Right atrium auricular region (tissue), 2 donors: ENCODE data around the gene OR5J2. TPM values are rescaled to one million over a fixed set of nuclear protein-coding genes. Genes with fewer than 3 reads are reported as not detected.
"Not testable (repeated sequence)": the region's sequence is repeated elsewhere in the genome, so short reads cannot be mapped to it uniquely, and the experiment has no call there.

Experiments used
- DNase-seq: peaks from one replicate; pipeline ENCODE4 v3.0.0-alpha.2; 2019; ENCODE audit warnings: low spot score
- H3K27ac ChIP-seq, 2 donors: fragments of 200-600 bp; sonication (generic); 1 replicate in 1 of 2; 2 replicates in 1 of 2; pipeline ENCODE4 v1.5.1; 2016 to 2019
- H3K27me3 ChIP-seq, 2 donors: fragments of 200-600 bp; sonication (generic); one replicate each; pipeline versions ENCODE4 v1.5.1 to v1.6.0; 2017 to 2019
- H3K36me3 ChIP-seq: fragments of 200-600 bp; sonication (generic); one replicate; pipeline ENCODE4 v1.5.1; 2016
- H3K4me1 ChIP-seq, 2 donors: fragments of 200-600 bp; sonication (generic); one replicate each; pipeline versions ENCODE4 v1.5.1 to v1.6.0; 2017 to 2019
- H3K4me3 ChIP-seq, 2 donors: fragments of 200-600 bp; sonication (generic); 1 replicate in 1 of 2; 2 replicates in 1 of 2; pipeline ENCODE4 v1.5.1; 2017 to 2019; ENCODE audit warnings: mild to moderate bottlenecking in 1 of 2, moderate library complexity in 1 of 2
- H3K9me3 ChIP-seq, 2 donors: fragments of 200-600 bp; sonication (generic); one replicate each; pipeline ENCODE4 v1.5.1; 2019
- total RNA-seq, 2 donors: library from RNA; depleted of rRNA; stranded (reverse); fragments of >200 nt; gene quantifications; one replicate each; pipeline ENCODE4 v1.1.0, GENCODE V29; 2016
- TF ChIP-seq, protein P1 (sequence below), 2 donors: fragments of 200-600 bp; sonication (generic); IDR thresholded peaks; one replicate each; pipeline ENCODE4 v1.5.1; 2019; ENCODE audit warnings: antibody characterized with exemption in 2 of 2

Gene OR5J2
- total RNA-seq, 2 donors from 2014 or later = not detected

DNA sequence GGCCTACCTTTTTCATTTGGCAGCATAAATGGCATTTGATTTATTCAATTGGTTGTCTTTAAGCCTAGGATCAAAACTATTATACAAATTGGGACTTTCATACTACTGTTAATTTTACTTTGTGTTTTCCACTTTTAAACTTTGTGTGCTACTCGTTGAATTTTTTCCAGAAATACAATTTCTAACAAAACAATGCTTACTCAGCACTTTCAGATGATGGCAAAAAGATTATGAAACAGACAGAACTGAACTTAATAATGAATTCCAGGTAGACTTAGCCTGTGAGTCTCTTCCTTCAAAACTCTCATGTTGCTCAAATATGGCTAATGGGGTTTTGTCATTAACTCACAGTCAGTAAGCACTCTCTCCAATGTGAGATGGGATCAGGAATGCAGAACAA is 31.4 kb downstream of the OR5J2 start:
- TF ChIP-seq, protein P1, sequence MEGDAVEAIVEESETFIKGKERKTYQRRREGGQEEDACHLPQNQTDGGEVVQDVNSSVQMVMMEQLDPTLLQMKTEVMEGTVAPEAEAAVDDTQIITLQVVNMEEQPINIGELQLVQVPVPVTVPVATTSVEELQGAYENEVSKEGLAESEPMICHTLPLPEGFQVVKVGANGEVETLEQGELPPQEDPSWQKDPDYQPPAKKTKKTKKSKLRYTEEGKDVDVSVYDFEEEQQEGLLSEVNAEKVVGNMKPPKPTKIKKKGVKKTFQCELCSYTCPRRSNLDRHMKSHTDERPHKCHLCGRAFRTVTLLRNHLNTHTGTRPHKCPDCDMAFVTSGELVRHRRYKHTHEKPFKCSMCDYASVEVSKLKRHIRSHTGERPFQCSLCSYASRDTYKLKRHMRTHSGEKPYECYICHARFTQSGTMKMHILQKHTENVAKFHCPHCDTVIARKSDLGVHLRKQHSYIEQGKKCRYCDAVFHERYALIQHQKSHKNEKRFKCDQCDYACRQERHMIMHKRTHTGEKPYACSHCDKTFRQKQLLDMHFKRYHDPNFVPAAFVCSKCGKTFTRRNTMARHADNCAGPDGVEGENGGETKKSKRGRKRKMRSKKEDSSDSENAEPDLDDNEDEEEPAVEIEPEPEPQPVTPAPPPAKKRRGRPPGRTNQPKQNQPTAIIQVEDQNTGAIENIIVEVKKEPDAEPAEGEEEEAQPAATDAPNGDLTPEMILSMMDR (IDR thresholded peaks at IDR 0.05) = no peak
- Histone ChIP-seq H3K27me3 (no peaks in the 10 kb centered on the region), H3K9me3 (no peaks in the 10 kb centered on the region), H3K27ac (no peak overlapping the region), H3K36me3 (no peaks in the 10 kb centered on the region), H3K4me3 (no peak overlapping the region), H3K4me1 (no peaks in the 10 kb centered on the region)
- DNase-seq = no peak

DNA sequence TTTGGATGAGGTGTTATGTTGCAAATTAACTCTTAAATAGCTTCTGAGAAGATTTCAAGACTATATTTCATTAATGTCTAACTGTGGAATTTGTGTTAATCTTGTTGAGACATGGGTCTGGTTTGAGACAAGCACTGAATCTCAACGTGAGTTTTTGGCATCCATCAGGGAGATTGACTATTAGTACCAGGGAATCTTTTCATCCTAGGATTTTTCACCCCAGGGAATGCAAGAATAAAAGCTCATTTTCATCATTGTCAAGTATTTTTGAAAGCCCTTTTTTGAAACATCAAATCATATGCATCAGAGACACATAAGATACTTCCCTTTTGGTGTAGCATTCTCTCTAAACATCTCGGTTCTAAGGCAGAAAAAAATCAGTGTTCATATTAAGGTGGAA is 38.1 kb downstream of the OR5J2 start:
- Histone ChIP-seq H3K27me3 (no peaks in the 10 kb centered on the region), H3K4me3 (no peak overlapping the region), H3K4me1 (no peaks in the 10 kb centered on the region), H3K9me3 (peaks cover 0 to 11% of the 10 kb centered on the region in 2 donors), H3K27ac (no peak overlapping the region), H3K36me3 (no peaks in the 10 kb centered on the region)
- DNase-seq = no peak
- TF ChIP-seq, protein P1 (IDR thresholded peaks at IDR 0.05) = no peak

DNA sequence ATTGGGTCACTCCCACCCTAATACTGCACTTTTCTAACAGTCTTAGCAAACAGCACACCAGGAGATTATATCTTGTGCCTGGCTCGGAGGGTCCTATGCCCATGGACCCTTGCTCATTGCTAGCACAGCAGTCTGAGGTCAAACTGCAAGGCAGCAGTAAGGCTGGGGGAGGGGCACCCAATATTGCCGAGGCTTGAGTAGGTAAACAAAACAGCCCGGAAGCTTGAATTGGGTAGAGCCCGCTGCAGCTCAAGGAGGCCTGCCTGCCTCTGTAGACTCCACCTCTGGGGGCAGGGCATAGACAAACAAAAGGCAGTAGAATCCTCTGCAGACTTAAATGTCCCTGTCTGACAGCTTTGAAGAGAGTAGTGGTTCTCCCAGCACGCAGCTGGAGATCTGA is 43.3 kb downstream of the OR5J2 start:
- not testable (repeated sequence) for H3K4me1 ChIP-seq, H3K27me3 ChIP-seq, H3K36me3 ChIP-seq, H3K4me3 ChIP-seq, DNase-seq, H3K27ac ChIP-seq
- H3K9me3 ChIP-seq = peaks cover 0 to 11% of the 10 kb centered on the region in 2 donors

Other genes starting within 250 kb of the OR5J2 start
- not detected for gene OR5I1, start 240.2 kb upstream of the OR5J2 start, total RNA-seq
- gene OR10AG1, start 206.7 kb upstream of the OR5J2 start, total RNA-seq = not detected
- gene OR5F1, start 182.0 kb upstream of the OR5J2 start, total RNA-seq = not detected
- gene OR5AS1, start 149.0 kb upstream of the OR5J2 start, total RNA-seq = not detected
- gene OR8I2, start 83.3 kb upstream of the OR5J2 start, total RNA-seq = not detected
- not detected for gene OR8H2, start 72.9 kb upstream of the OR5J2 start, total RNA-seq
- gene OR8H3, start 54.2 kb upstream of the OR5J2 start, total RNA-seq = not detected
- gene OR8J3, start 36.4 kb upstream of the OR5J2 start, total RNA-seq = not detected
- not detected for gene OR8K5, start 16.3 kb upstream of the OR5J2 start, total RNA-seq
- not detected for gene OR5T2, start 57.6 kb downstream of the OR5J2 start, total RNA-seq
- not detected for gene OR5T3, start 75.6 kb downstream of the OR5J2 start, total RNA-seq
- not detected for gene OR5T1, start 97.5 kb downstream of the OR5J2 start, total RNA-seq
- not detected for gene OR8H1, start 115.6 kb downstream of the OR5J2 start, total RNA-seq
- gene OR8K3, start 138.5 kb downstream of the OR5J2 start, total RNA-seq = not detected
- not detected for gene OR8K1, start 169.4 kb downstream of the OR5J2 start, total RNA-seq
- gene OR8J1, start 177.7 kb downstream of the OR5J2 start, total RNA-seq = not detected
- not detected for gene OR8U1, start 199.0 kb downstream of the OR5J2 start, total RNA-seq
- not detected for gene OR5AL1, start 236.1 kb downstream of the OR5J2 start, total RNA-seq